ENCODE results near the gene PTPRF. TPM values are rescaled to one million over a fixed set of nuclear protein-coding genes. Genes with fewer than 3 reads are reported as not detected.

The PTPRF gene
- polyA plus RNA-seq, 1 experiment: 68.3 TPM

- Histone ChIP-seq H3K27ac (ENCODE audit: low read depth, low read length) (no peak overlapping the region), H3K27me3 (ENCODE audit: control insufficient read depth, insufficient read depth, low read length) (no peaks in the 10 kb centered on the region), H3K9me3 (ENCODE audit: control insufficient read depth, insufficient read depth, low read length) (no peaks in the 10 kb centered on the region; the same call in 1 of the 2 replicates), H3K4me3 (ENCODE audit: low read depth, low read length) (peak overlapping the region; percentile 78)
- POLR2A ChIA-PET: interaction anchor here (0.6 kb wide), 1 partner anchor 26 kb away, joined by 3 read pairs; no protein-coding TSS in a partner anchor
- DNase-seq (ENCODE audit: low read depth, low spot score): no peak
- CTCF ChIA-PET: interaction anchor here (1.1 kb wide), 1 partner anchor 22 kb away, joined by 4 read pairs; no protein-coding TSS in a partner anchor
- no peak for TF ChIP-seq CTCF (IDR thresholded peaks at IDR 0.05; ENCODE audit: low read depth, low read length)
These were observed 1.4 kb downstream of the PTPRF start for GRCh38 chr1:43531906-43532584.

GRCh38 chr1:43532716-43533115 is 2.0 kb downstream of the PTPRF start:
- DNase-seq (ENCODE audit: low read depth, low spot score): no peak
- Histone ChIP-seq H3K4me3 (ENCODE audit: low read depth, low read length) (no peak overlapping the region), H3K9me3 (ENCODE audit: control insufficient read depth, insufficient read depth, low read length) (no peaks in the 10 kb centered on the region; the same call in 1 of the 2 replicates), H3K27me3 (ENCODE audit: control insufficient read depth, insufficient read depth, low read length) (no peaks in the 10 kb centered on the region), H3K27ac (ENCODE audit: low read depth, low read length) (no peak overlapping the region)
- POLR2A ChIA-PET: interaction anchor here (0.6 to 1.4 kb wide), 2 partner anchors 26 to 118 kb away, joined by 3 read pairs; partner anchors contain the start of gene KDM4A
- CTCF ChIA-PET: interaction anchor here (1.1 to 1.3 kb wide), 2 partner anchors 22 to 402 kb away, joined by 4 read pairs; no protein-coding TSS in a partner anchor
- no peak for TF ChIP-seq CTCF (IDR thresholded peaks at IDR 0.05; ENCODE audit: low read depth, low read length)

DNA sequence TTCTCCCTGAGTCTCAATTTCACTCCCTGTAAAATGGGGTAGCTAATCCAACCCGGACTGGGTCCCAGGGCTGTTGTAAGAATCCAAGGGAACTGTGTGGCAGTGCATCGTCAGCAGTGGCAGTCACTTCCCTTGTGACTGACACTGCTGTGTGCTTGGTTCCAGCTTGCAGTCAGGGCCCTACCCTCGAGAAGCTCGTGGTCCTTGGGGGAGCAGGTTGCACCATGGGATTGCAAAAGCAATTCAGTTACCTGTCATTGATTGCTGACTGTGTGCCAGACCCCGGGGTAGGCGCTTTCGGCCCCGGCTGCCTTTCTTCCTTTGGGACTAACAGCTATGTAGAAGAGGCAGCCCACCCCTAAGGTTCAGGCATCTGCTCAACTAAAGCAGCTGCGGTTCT is 2.9 kb downstream of the PTPRF start:
- Histone ChIP-seq H3K9me3 (ENCODE audit: control insufficient read depth, insufficient read depth, low read length) (no peaks in the 10 kb centered on the region; the same call in 1 of the 2 replicates), H3K27me3 (ENCODE audit: control insufficient read depth, insufficient read depth, low read length) (no peaks in the 10 kb centered on the region), H3K27ac (ENCODE audit: low read depth, low read length) (no peak overlapping the region), H3K4me3 (ENCODE audit: low read depth, low read length) (no peak overlapping the region)
- DNase-seq (ENCODE audit: low read depth, low spot score): no peak
- TF ChIP-seq CTCF (IDR thresholded peaks at IDR 0.05; ENCODE audit: low read depth, low read length): no peak
- ChIA-PET POLR2A (interaction anchor here (1.4 kb wide), 1 partner anchor 117 kb away, joined by 3 read pairs; the partner anchor contains the start of gene KDM4A), CTCF (interaction anchor here (0.6 to 1.3 kb wide), 3 partner anchors 21 to 501 kb away, joined by 3 to 4 read pairs (median 3); no protein-coding TSS in a partner anchor)

DNA sequence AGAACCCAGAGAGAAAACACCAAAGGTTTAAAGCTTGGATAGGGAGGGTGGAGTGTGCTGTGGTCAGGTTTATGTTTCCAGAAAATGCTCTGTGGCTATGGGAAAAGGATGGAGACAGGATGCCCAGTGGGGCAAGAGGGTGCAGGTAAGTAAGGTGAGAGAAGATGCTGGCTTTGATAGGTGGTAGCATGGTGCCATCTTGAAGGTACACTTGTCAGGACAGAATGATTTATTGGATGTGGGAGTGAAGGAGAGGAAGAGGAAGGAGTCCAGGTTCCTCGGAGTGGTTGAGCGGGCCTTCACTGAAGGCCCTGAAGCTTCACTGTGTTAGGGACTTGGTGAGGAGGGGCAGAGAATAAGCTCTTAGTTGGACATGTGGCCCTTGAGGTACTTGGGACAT is 3.6 kb downstream of the PTPRF start:
- H3K4me3 ChIP-seq (ENCODE audit: low read depth, low read length): no peak overlapping the region
- H3K27ac ChIP-seq (ENCODE audit: low read depth, low read length): no peak overlapping the region
- no peak for DNase-seq (ENCODE audit: low read depth, low spot score)
- CTCF ChIA-PET: interaction anchor here (0.6 to 1.3 kb wide), 2 partner anchors 401 to 500 kb away, joined by 3 to 4 read pairs; no protein-coding TSS in a partner anchor
- POLR2A ChIA-PET: no interaction called here
- H3K27me3 ChIP-seq (ENCODE audit: control insufficient read depth, insufficient read depth, low read length): no peaks in the 10 kb centered on the region
- no peak for TF ChIP-seq CTCF (IDR thresholded peaks at IDR 0.05; ENCODE audit: low read depth, low read length)
- H3K9me3 ChIP-seq (ENCODE audit: control insufficient read depth, insufficient read depth, low read length): no peaks in the 10 kb centered on the region; the same call in 1 of the 2 replicates

Measured in AG04450 (cell line).